ENCODE results near the gene C8G. TPM values are rescaled to one million over a fixed set of nuclear protein-coding genes. Genes with fewer than 3 reads are reported as not detected.

Gene C8G
- total RNA-seq, 4 donors from 2014 or later = 1.7 to 5.2 TPM; not detected in 2

GRCh38 chr9:136926749-136927148 lies 18.3 kb upstream of the C8G start:
- H3K4me1 ChIP-seq = peaks cover 37 to 66% of the 10 kb centered on the region in 2 donors

DNA sequence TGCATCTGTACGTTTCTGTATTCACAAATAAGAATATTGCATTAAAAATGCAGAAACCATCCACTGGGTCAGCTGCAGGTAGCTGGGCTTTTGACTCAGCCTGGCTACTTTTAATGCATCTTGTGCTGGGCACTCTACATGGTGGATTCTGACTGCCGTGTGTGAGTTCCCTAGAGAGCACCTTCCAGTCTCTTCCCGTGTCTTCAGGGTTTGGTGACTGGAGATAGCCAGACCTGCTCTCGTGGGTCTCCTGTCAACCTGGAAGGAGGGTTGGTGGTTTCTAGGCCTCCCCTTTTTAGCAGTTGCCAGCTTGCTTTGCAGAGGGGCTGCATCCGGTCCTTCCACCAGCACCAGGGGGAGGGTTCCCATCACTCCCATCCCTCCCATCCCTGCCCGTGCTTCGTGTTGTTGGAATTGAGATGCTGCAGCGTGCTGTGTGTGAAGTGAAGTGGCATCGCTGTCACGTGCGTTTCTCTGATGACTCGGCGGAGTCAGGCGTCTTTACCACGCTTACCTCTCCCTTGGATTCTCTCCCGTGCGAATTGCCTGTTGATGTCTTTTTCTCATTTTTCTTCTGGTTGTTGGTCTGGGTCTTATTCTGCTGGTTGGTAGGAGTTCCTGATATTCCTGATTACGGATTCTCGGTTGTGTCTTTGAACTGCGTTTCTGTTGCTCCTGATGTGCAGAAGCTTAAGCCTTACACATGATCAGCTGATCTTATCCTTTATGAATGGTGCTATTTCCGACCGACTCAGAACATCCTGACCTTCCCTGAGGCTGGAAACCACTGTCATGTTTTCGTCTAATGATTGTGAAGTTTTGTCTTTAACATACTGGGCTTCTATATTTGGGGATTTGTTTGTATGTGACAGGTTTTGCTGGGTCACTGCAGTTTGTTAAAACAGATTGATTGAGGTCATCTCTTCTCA lies 17.4 kb upstream of the C8G start:
- H3K4me1 ChIP-seq = peaks cover 37 to 64% of the 10 kb centered on the region in 2 donors
- intact Hi-C loops (cut with DNase I; ENCODE audit: low total_unique reads) = loop anchor here (1.0 to 5.0 kb wide), 3 partner anchors 13 to 80 kb away; partner anchors contain the start of genes PHPT1 and TRAF2
- DNase-seq (no peak), ATAC-seq (peak; percentile 60 to 83)
- no peaks in the 10 kb centered on the region for H3K27me3 ChIP-seq
- peak overlapping the region; percentile 91 to 96 (median 96) for H3K27ac ChIP-seq
- no peaks in the 10 kb centered on the region for H3K9me3 ChIP-seq
- in situ Hi-C loops (cut with MboI; ENCODE audit: low sequenced_read_pairs in 4 of 4) = loop anchor here in 1 of 4 donors (25.0 kb wide), 1 partner anchor 140 kb away; the partner anchor contains the start of genes CCDC183 and TMEM141
- TF ChIP-seq CTCF (IDR thresholded peaks at IDR 0.05 in 4 of 5, conservative IDR thresholded peaks at IDR 0.05 in 1 of 5) (no peak), POLR2A (IDR thresholded peaks at IDR 0.05) (peak in 1 of 2 donors; percentile 19)
- no peaks in the 10 kb centered on the region for H3K36me3 ChIP-seq
- peak overlapping the region; percentile 14 to 43 (median 31) for H3K4me3 ChIP-seq

More at GRCh38 chr9:136926749-136927148, 18.3 kb upstream of the C8G start:
- in situ Hi-C loops (cut with MboI; ENCODE audit: low sequenced_read_pairs in 4 of 4) = loop anchor here in 1 of 4 donors (25.0 kb wide), 1 partner anchor 139 kb away; the partner anchor contains the start of genes CCDC183 and TMEM141
- peak overlapping the region; percentile 91 to 96 (median 96) for H3K27ac ChIP-seq
- intact Hi-C loops (cut with DNase I; ENCODE audit: low total_unique reads) = loop anchor here (5.0 kb wide), 2 partner anchors 39 to 79 kb away; partner anchors contain the start of genes PHPT1 and TRAF2
- no peaks in the 10 kb centered on the region for H3K27me3 ChIP-seq
- no peak overlapping the region for H3K4me3 ChIP-seq
- no peaks in the 10 kb centered on the region for H3K9me3 ChIP-seq
- DNase-seq = no peak
- H3K36me3 ChIP-seq = no peaks in the 10 kb centered on the region
- ATAC-seq = no peak
- no peak for TF ChIP-seq CTCF (IDR thresholded peaks at IDR 0.05 in 4 of 5, conservative IDR thresholded peaks at IDR 0.05 in 1 of 5)
- no peak for TF ChIP-seq POLR2A (IDR thresholded peaks at IDR 0.05)

DNA sequence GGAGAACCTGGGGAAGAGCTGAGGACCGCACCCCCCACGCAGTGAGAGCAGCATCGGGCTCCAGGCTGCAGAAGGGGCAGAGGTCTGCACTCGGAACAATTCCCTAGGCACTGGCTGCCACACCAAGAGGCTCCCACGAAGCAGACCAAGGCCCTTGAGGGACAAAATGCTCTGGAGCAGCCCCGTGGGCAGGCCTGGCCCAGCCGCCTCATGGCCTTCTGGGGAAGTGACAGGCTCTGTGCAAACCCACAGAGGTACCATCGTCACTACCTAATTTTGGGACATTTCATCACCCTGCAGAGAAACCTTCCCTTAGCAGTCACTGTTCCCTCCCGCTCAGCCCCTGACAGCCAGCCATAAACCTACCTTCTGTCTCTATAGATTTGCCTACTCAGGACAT lies 16.5 kb upstream of the C8G start:
- in situ Hi-C loops (cut with MboI; ENCODE audit: low sequenced_read_pairs in 4 of 4) = loop anchor here in 1 of 4 donors (25.0 kb wide), 1 partner anchor 141 kb away; the partner anchor contains the start of genes CCDC183 and TMEM141
- intact Hi-C loops (cut with DNase I; ENCODE audit: low total_unique reads) = loop anchor here (1.0 to 5.0 kb wide), 3 partner anchors 12 to 81 kb away; partner anchors contain the start of genes PHPT1 and TRAF2
- Histone ChIP-seq H3K27ac (peak overlapping the region; percentile 91 to 96 (median 96)), H3K4me1 (peaks cover 37 to 64% of the 10 kb centered on the region in 2 donors), H3K9me3 (no peaks in the 10 kb centered on the region), H3K36me3 (no peaks in the 10 kb centered on the region), H3K27me3 (no peaks in the 10 kb centered on the region), H3K4me3 (peak overlapping the region in 3 of 4 donors; percentile 14 to 43 (median 36))
- TF ChIP-seq CTCF (IDR thresholded peaks at IDR 0.05 in 4 of 5, conservative IDR thresholded peaks at IDR 0.05 in 1 of 5) (peak; percentile 32 to 67 (median 50)), POLR2A (IDR thresholded peaks at IDR 0.05) (peak; percentile 86 to 88)
- DNase-seq = peak; percentile 75 to 89
- ATAC-seq = peak; percentile 82 to 95

DNA sequence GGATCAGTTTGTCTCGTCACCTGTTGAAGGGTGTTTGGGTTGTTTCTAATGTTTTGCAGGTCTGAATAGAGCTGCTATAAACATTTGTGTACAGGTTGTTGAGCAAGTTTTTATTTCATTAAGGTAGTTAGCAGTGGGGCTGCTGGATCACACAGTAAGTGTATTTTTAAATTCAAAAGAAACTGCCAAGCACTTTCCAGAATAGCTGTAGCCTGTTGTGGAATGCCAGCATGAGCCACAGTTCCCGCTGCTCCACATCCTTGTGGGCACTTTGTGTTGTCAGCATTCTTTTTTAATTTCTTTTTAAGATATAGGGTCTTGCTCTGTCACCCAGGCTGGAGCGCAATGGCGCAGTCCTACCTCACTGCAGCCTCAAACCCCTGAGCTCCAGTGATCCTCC lies 15.0 kb upstream of the C8G start:
- in situ Hi-C loops (cut with MboI; ENCODE audit: low sequenced_read_pairs in 4 of 4) (loop anchor here in 1 of 4 donors (25.0 kb wide), 1 partner anchor 143 kb away; the partner anchor contains the start of genes CCDC183 and TMEM141), intact Hi-C loops (cut with DNase I; ENCODE audit: low total_unique reads) (no loop called here)
- Histone ChIP-seq H3K4me3 (no peak overlapping the region), H3K4me1 (peaks cover 35 to 53% of the 10 kb centered on the region in 2 donors), H3K27ac (peak overlapping the region; percentile 91 to 96 (median 96)), H3K36me3 (no peaks in the 10 kb centered on the region), H3K9me3 (no peaks in the 10 kb centered on the region), H3K27me3 (no peaks in the 10 kb centered on the region)
- no peak for TF ChIP-seq CTCF (IDR thresholded peaks at IDR 0.05 in 4 of 5, conservative IDR thresholded peaks at IDR 0.05 in 1 of 5)
- TF ChIP-seq POLR2A (IDR thresholded peaks at IDR 0.05) = peak in 1 of 2 donors; percentile 15
- DNase-seq (no peak), ATAC-seq (no peak)
